Heart left ventricle (tissue), 13 donors: ENCODE results near the gene ABCB6.

Source experiments
- CTCF ChIP-seq, 12 donors: fragments of 200-600 bp; sonication (generic) in 4 of 12; IDR thresholded peaks; one replicate each; pipeline versions ENCODE4 v1.5.0 to v1.8.0; 2018 to 2022; ENCODE audit warnings: antibody characterized with exemption in 12 of 12, mild to moderate bottlenecking in 5 of 12
- POLR2A ChIP-seq, 2 donors: fragments of 450-650 bp; IDR thresholded peaks; one replicate each; pipeline ENCODE4 v1.6.1; 2017; ENCODE audit warnings: antibody characterized with exemption in 2 of 2, mild to moderate bottlenecking in 2 of 2, moderate library complexity in 2 of 2
- donor health status: ischemic (EF 13 %, LVEDD 7.1; RV severe dilation, severe dysfunction).
- donor health status: DM: no; HTN: yes; CAD: no.
- donor health status: DM: no; HTN: no; CAD: no.
- donor health status: ischemic (EF 25% LVEDD 6.9; RV normal size, moderate dysfunction).
- donor health status: ischemic (EF 25% LVEDD 5.7; RV mildly dilated, moderate dysfunction).
- donor health status: ischemic (EF 35%, LVEDD 5.7; RV mildly dilated, moderate dysfunction).
- donor health status: nonischemic (EF 11% LVEDD 7.7; RV severe dilation, severe dysfunction).
- donor health status: DM: yes; HTN: yes; CAD: no.
- donor health status: PGD.
- donor health status: ischemic (EF 29% LVEDD 5.4; RV normal size, mild dysfunction).
- donor health status: nonischemic (EF 23%, LVEDD 6.1; RV moderate dilation, normal function).

- no peak for TF ChIP-seq CTCF (IDR thresholded peaks at IDR 0.05)
- no peak for TF ChIP-seq POLR2A (IDR thresholded peaks at IDR 0.05)
These were observed 50.8 kb downstream of the ABCB6 start for GRCh38 chr2:219167997-219168396.
